Measurements from ENCODE around the gene FANCC. TPM values are rescaled to one million over a fixed set of nuclear protein-coding genes. Genes with fewer than 3 reads are reported as not detected.

Gene FANCC
- total RNA-seq, 2 donors from 2014 or later, result 17.6 to 23.5 TPM

GRCh38 chr9:95085036-95085770 is 232.3 kb downstream of the FANCC start:
- Histone ChIP-seq H3K4me1 (ENCODE audit: control insufficient read depth, insufficient read depth, low read length) (no peaks in the 10 kb centered on the region), H3K36me3 (ENCODE audit: control insufficient read depth, insufficient read depth, low read length) (peaks cover 43% of the 10 kb centered on the region), H3K27ac (ENCODE audit: low read depth, low read length) (no peak overlapping the region), H3K27me3 (ENCODE audit: control insufficient read depth, insufficient read depth, low read length, poor library complexity, severe bottlenecking) (no peaks in the 10 kb centered on the region), H3K4me3 (ENCODE audit: low read length) (no peak overlapping the region), H3K9me3 (ENCODE audit: control insufficient read depth, low read length) (no peaks in the 10 kb centered on the region), H3K9ac (ENCODE audit: extremely low read depth, low read length, poor library complexity, severe bottlenecking) (no peak overlapping the region)
- Mint-ChIP-seq H3K4me1 (peaks cover 1% of the 10 kb centered on the region), H3K27ac (no peak overlapping the region), H3K27me3 (ENCODE audit: insufficient read depth) (no peaks in the 10 kb centered on the region), H3K36me3 (ENCODE audit: low read depth) (peaks cover 43% of the 10 kb centered on the region), H3K9me3 (no peaks in the 10 kb centered on the region), H3K4me3 (no peak overlapping the region)
- 96 to 98% methylated on average over 28 to 29 of the region's 29 CpGs for WGBS, 2 experiments (ENCODE audit: insufficient coverage in 1 of 2, insufficient read length in 1 of 2)
- DNase-seq, result no peak
- TF ChIP-seq CTCF (conservative IDR thresholded peaks at IDR 0.05), result no peak

GRCh38 chr9:95084254-95084934 is 233.1 kb downstream of the FANCC start:
- 95 to 97% methylated on average over 15 to 19 of the region's 19 CpGs for WGBS, 2 experiments (ENCODE audit: insufficient coverage in 1 of 2, insufficient read length in 1 of 2)
- Mint-ChIP-seq H3K27ac (peak overlapping the region; percentile 27), H3K9me3 (no peaks in the 10 kb centered on the region), H3K4me1 (peaks cover 8% of the 10 kb centered on the region), H3K27me3 (ENCODE audit: insufficient read depth) (no peaks in the 10 kb centered on the region), H3K36me3 (ENCODE audit: low read depth) (peaks cover 43% of the 10 kb centered on the region), H3K4me3 (no peak overlapping the region)
- H3K9ac ChIP-seq (ENCODE audit: extremely low read depth, low read length, poor library complexity, severe bottlenecking), result no peak overlapping the region
- H3K27me3 ChIP-seq (ENCODE audit: control insufficient read depth, insufficient read depth, low read length, poor library complexity, severe bottlenecking), result no peaks in the 10 kb centered on the region
- DNase-seq, result no peak
- no peak overlapping the region for H3K27ac ChIP-seq (ENCODE audit: low read depth, low read length)
- H3K4me3 ChIP-seq (ENCODE audit: low read length), result no peak overlapping the region
- H3K4me1 ChIP-seq (ENCODE audit: control insufficient read depth, insufficient read depth, low read length), result no peaks in the 10 kb centered on the region
- H3K9me3 ChIP-seq (ENCODE audit: control insufficient read depth, low read length), result no peaks in the 10 kb centered on the region
- no peak for TF ChIP-seq CTCF (conservative IDR thresholded peaks at IDR 0.05)
- peaks cover 43% of the 10 kb centered on the region for H3K36me3 ChIP-seq (ENCODE audit: control insufficient read depth, insufficient read depth, low read length)

- 92 to 94% methylated on average over 18 to 39 of the region's 39 CpGs for WGBS, 2 experiments (ENCODE audit: insufficient coverage in 1 of 2, insufficient read length in 1 of 2)
- peaks cover 9% of the 10 kb centered on the region for H3K4me1 ChIP-seq (ENCODE audit: control insufficient read depth, insufficient read depth, low read length)
- TF ChIP-seq CTCF (conservative IDR thresholded peaks at IDR 0.05), result no peak
- H3K27ac Mint-ChIP-seq, result peak overlapping the region; percentile 2
- no peaks in the 10 kb centered on the region for H3K27me3 Mint-ChIP-seq (ENCODE audit: insufficient read depth)
- no peak overlapping the region for H3K27ac ChIP-seq (ENCODE audit: low read depth, low read length)
- H3K36me3 ChIP-seq (ENCODE audit: control insufficient read depth, insufficient read depth, low read length), result peaks cover 43% of the 10 kb centered on the region
- H3K9me3 ChIP-seq (ENCODE audit: control insufficient read depth, low read length), result no peaks in the 10 kb centered on the region
- H3K4me3 ChIP-seq (ENCODE audit: low read length), result no peak overlapping the region
- no peaks in the 10 kb centered on the region for H3K9me3 Mint-ChIP-seq
- H3K4me1 Mint-ChIP-seq, result peaks cover 19% of the 10 kb centered on the region
- no peak overlapping the region for H3K4me3 Mint-ChIP-seq
- no peak overlapping the region for H3K9ac ChIP-seq (ENCODE audit: extremely low read depth, low read length, poor library complexity, severe bottlenecking)
- H3K36me3 Mint-ChIP-seq (ENCODE audit: low read depth), result peaks cover 41% of the 10 kb centered on the region
- no peak for DNase-seq
- H3K27me3 ChIP-seq (ENCODE audit: control insufficient read depth, insufficient read depth, low read length, poor library complexity, severe bottlenecking), result no peaks in the 10 kb centered on the region
Measured at GRCh38 chr9:95083086-95083768, 234.3 kb downstream of the FANCC start.
